ENCODE results near the gene MANEA. TPM values are rescaled to one million over a fixed set of nuclear protein-coding genes. Genes with fewer than 3 reads are reported as not detected.

Gene MANEA
- total and polyA plus RNA-seq, 5 donors: 4.6 to 10.4 (median 8.5) TPM

DNA sequence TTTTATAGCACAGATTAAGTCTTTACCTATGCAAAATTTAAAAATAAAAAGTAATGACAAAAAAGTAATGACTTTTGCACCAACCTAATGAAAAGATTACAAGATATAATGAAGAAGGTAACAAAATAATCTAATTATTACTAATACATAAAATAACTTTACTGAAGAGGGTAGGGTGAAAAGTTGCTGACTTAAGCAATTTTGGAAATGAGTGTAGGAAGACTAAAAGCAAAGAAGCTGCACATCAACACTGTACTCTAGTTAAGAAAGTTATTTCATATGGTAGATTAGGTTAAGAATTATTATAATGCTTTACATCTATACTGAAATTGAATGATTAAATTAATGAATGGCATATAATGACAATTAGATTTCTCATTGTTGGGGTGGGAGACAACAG, 76.8 kb downstream of the MANEA start:
- Histone ChIP-seq H3K4me1 (ENCODE audit: control insufficient read depth, insufficient read depth, low read length) (no peaks in the 10 kb centered on the region), H3K9me3 (ENCODE audit: control insufficient read depth, low read length) (no peaks in the 10 kb centered on the region), H3K4me3 (ENCODE audit: low read length) (no peak overlapping the region), H3K27me3 (ENCODE audit: control insufficient read depth, insufficient read depth) (no peaks in the 10 kb centered on the region), H3K27ac (ENCODE audit: low read length) (no peak overlapping the region)
- DNase-seq (no peak), ATAC-seq (no peak)
- intact Hi-C loops (cut with DNase I): no loop called here

DNA sequence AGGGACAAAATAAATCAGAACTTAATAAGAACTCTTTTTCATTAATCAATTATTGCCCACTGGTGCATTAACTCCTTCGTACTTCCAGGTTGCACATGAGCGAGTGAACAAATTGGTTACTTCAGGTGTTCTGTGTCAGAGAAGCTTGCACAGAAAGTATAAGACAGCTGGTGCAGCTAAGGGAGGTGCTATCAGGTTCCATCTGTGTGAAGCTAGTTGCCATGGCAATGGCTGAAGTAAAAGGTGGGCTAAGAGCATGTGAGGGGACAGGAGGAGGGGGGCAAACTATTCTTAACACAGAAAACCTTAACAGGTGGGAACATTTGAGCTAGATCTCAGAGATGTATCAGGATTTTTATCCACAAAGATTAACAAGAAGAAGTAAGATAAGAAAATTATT, 81.6 kb downstream of the MANEA start:
- Histone ChIP-seq H3K9me3 (ENCODE audit: control insufficient read depth, low read length) (no peaks in the 10 kb centered on the region), H3K27me3 (ENCODE audit: control insufficient read depth, insufficient read depth) (no peaks in the 10 kb centered on the region), H3K27ac (ENCODE audit: low read length) (no peak overlapping the region), H3K4me1 (ENCODE audit: control insufficient read depth, insufficient read depth, low read length) (no peaks in the 10 kb centered on the region), H3K4me3 (ENCODE audit: low read length) (no peak overlapping the region)
- 88% methylated on average over 2 of the region's 2 CpGs for WGBS
- DNase-seq: no peak
- no peak for ATAC-seq
- intact Hi-C loops (cut with DNase I): no loop called here
